OCI-LY7 (cell line): ENCODE results near the gene CDK7. TPM values are rescaled to one million over a fixed set of nuclear protein-coding genes. Genes with fewer than 3 reads are reported as not detected.

Experiments used
- BruUV-seq: library from RNA; stranded (reverse); fragments of 400-500 nt; replicated peaks from 2 replicates; lab custom pipeline; 2021; lab: Mats Ljungman, UMichigan
- CTCF ChIA-PET: fragments of 300-600 bp; sonication (Branson Sonifier 250); formaldehyde crosslinking; loops from one replicate; lab custom pipeline; 2022; ENCODE audit warnings: antibody characterized with exemption; ENCODE audit not compliant: unreplicated experiment; lab: Charles Lee
- POLR2A ChIA-PET: fragments of 300-600 bp; sonication (Branson Sonifier 250); formaldehyde crosslinking; loops from one replicate; lab custom pipeline; 2022; ENCODE audit warnings: antibody characterized with exemption; lab: Charles Lee
- DNase-seq: peaks from one replicate; pipeline ENCODE4 v3.0.0-alpha.2; 2015; ENCODE audit warnings: low spot score
- H2AFZ ChIP-seq: fragments of 200-600 bp; sonication (generic), shearing (Covaris generic); 2 replicates; pipeline ENCODE4 v1.6.1; 2014; ENCODE audit warnings: mild to moderate bottlenecking, antibody characterized with exemption, low read length, moderate library complexity
- H3K27ac ChIP-seq: fragments of 200-600 bp; sonication (generic); 2 replicates; pipeline ENCODE4 v1.5.1; 2014; ENCODE audit warnings: mixed run types, low read depth, mild to moderate bottlenecking, moderate library complexity, low read length, inconsistent platforms; ENCODE audit not compliant: poor library complexity, severe bottlenecking
- H3K36me3 ChIP-seq: fragments of 200-600 bp; sonication (generic); 2 replicates; pipeline ENCODE4 v1.6.1; 2014; ENCODE audit warnings: mild to moderate bottlenecking, antibody characterized with exemption, low read length, moderate library complexity, mixed read lengths; ENCODE audit not compliant: insufficient read depth
- H3K4me1 ChIP-seq: fragments of 200-600 bp; sonication (generic); 2 replicates; pipeline ENCODE4 v1.5.1; 2014; ENCODE audit warnings: mild to moderate bottlenecking, low read length; ENCODE audit not compliant: insufficient read depth, poor library complexity, severe bottlenecking
- H3K4me2 ChIP-seq: fragments of 200-600 bp; sonication (generic); 2 replicates; pipeline ENCODE4 v1.6.1; 2014; ENCODE audit warnings: mild to moderate bottlenecking, low read length
- H3K4me3 ChIP-seq: fragments of 200-600 bp; sonication (generic); 2 replicates; pipeline ENCODE4 v1.5.1; 2014; ENCODE audit warnings: mild to moderate bottlenecking, low read depth, low read length; ENCODE audit not compliant: poor library complexity, severe bottlenecking
- H3K79me2 ChIP-seq: fragments of 200-600 bp; sonication (generic); 2 replicates; pipeline ENCODE4 v1.6.1; 2016; ENCODE audit warnings: low read depth, mild to moderate bottlenecking, low read length, moderate library complexity, mixed read lengths; ENCODE audit not compliant: insufficient read depth
- H3K9me2 ChIP-seq: fragments of 200-600 bp; sonication (generic); 2 replicates; pipeline ENCODE4 v1.6.1; 2016; ENCODE audit warnings: mild to moderate bottlenecking, low read length, mixed read lengths; ENCODE audit not compliant: insufficient read depth
- H3K9me3 ChIP-seq: fragments of 200-600 bp; sonication (generic); 2 replicates; pipeline ENCODE4 v1.6.1; 2014; ENCODE audit warnings: mild to moderate bottlenecking, mixed run types, low read length, mixed read lengths
- H4K20me1 ChIP-seq: fragments of 200-600 bp; sonication (generic); 2 replicates; pipeline ENCODE4 v1.6.1; 2014; ENCODE audit warnings: mild to moderate bottlenecking, antibody characterized with exemption, low read length, moderate library complexity, mixed read lengths; ENCODE audit not compliant: insufficient read depth
- CTCF ChIP-seq: fragments of 200-600 bp; sonication (generic); conservative IDR thresholded peaks from 2 replicates; pipeline ENCODE4 v1.5.1; 2014; ENCODE audit warnings: mild to moderate bottlenecking, antibody characterized with exemption, low read length, moderate library complexity, mixed read lengths
- EZH2phosphoT487 ChIP-seq: fragments of 200-600 bp; sonication (generic); IDR thresholded peaks from 2 replicates; pipeline ENCODE4 v1.6.1; 2018; ENCODE audit warnings: low read depth, borderline replicate concordance, mild to moderate bottlenecking, mixed run types, antibody characterized with exemption, low read length, moderate library complexity, mixed read lengths
- intact Hi-C: fragments of 100-400 bp; cut with micrococcal nuclease; formaldehyde crosslinking; loops from one replicate; pipeline ENCODE4 v1.10.0; 2022; ENCODE audit not compliant: unreplicated experiment
- total RNA-seq, 2 experiments: library from RNA; depleted of rRNA in 1 of 2; stranded (reverse); fragments of >200 nt in 1 of 2; shearing (Covaris generic) in 1 of 2; gene quantifications; 2 replicates each; pipeline ENCODE4 v1.2.3, GENCODE V29; 2014 to 2022

The CDK7 gene
- total RNA-seq, 2 experiments from 2014 or later, result 18.4 to 33.1 TPM

- H2AFZ ChIP-seq, result no peak overlapping the region
- POLR2A ChIA-PET, result no interaction called here
- H3K36me3 ChIP-seq, result peaks cover 5% of the 10 kb centered on the region; the same call in 1 of the 2 replicates
- H3K79me2 ChIP-seq, result no peaks in the 10 kb centered on the region
- no peak overlapping the region for H3K4me2 ChIP-seq
- no peaks in the 10 kb centered on the region for H3K4me1 ChIP-seq
- no TSS peak for BruUV-seq
- no peak overlapping the region for H3K4me3 ChIP-seq
- 0 out of 2 replicates have a peak, but pooled peaks cover 4% of the 10 kb centered on the region for H3K9me3 ChIP-seq
- H3K27ac ChIP-seq, result no peak overlapping the region
- no peaks in the 10 kb centered on the region for H3K9me2 ChIP-seq
- CTCF ChIA-PET, result no interaction called here
- no peaks in the 10 kb centered on the region for H4K20me1 ChIP-seq
- TF ChIP-seq CTCF (no peak), EZH2phosphoT487 (no peak)
- intact Hi-C loops, result no loop called here
- no peak for DNase-seq
Observed at GRCh38 chr5:69313428-69313827, 78.7 kb downstream of the CDK7 start.

GRCh38 chr5:69315972-69316371 lies 81.3 kb downstream of the CDK7 start:
- Histone ChIP-seq H4K20me1 (no peaks in the 10 kb centered on the region), H3K4me2 (no peak overlapping the region), H3K9me2 (no peaks in the 10 kb centered on the region), H3K79me2 (no peaks in the 10 kb centered on the region), H3K36me3 (no peaks in the 10 kb centered on the region), H3K4me1 (no peaks in the 10 kb centered on the region), H3K4me3 (no peak overlapping the region), H3K9me3 (no peaks in the 10 kb centered on the region), H3K27ac (no peak overlapping the region), H2AFZ (no peak overlapping the region)
- no TSS peak for BruUV-seq
- CTCF ChIA-PET, result no interaction called here
- no peak for TF ChIP-seq CTCF
- TF ChIP-seq EZH2phosphoT487, result no peak
- intact Hi-C loops, result no loop called here
- no peak for DNase-seq
- POLR2A ChIA-PET, result interaction anchor here (0.7 kb wide), 1 partner anchor 11 kb away, joined by 5 read pairs; no protein-coding TSS in a partner anchor

- H3K4me3 ChIP-seq, result no peak overlapping the region
- H3K36me3 ChIP-seq, result no peaks in the 10 kb centered on the region
- POLR2A ChIA-PET, result interaction anchor here (0.6 to 1.3 kb wide), 3 partner anchors 9 to 65 kb away, joined by 3 to 6 read pairs (median 3); no protein-coding TSS in a partner anchor
- no TSS peak for BruUV-seq
- CTCF ChIA-PET, result no interaction called here
- no peaks in the 10 kb centered on the region for H3K9me3 ChIP-seq
- no peak overlapping the region for H3K27ac ChIP-seq
- H2AFZ ChIP-seq, result no peak overlapping the region
- no peaks in the 10 kb centered on the region for H3K4me1 ChIP-seq
- DNase-seq, result no peak
- H3K79me2 ChIP-seq, result no peaks in the 10 kb centered on the region
- no peaks in the 10 kb centered on the region for H4K20me1 ChIP-seq
- no peaks in the 10 kb centered on the region for H3K9me2 ChIP-seq
- intact Hi-C loops, result no loop called here
- H3K4me2 ChIP-seq, result no peak overlapping the region
- TF ChIP-seq CTCF (no peak), EZH2phosphoT487 (no peak)
Observed at GRCh38 chr5:69317391-69317790, 82.7 kb downstream of the CDK7 start.
